GM19395 (cell line): Measurements from ENCODE around the gene UGT1A6.

Experiments
- ATAC-seq: cut with Tn5 transposase; IDR thresholded peaks from one replicate; pipeline ENCODE4 v1.9.1; 2021; ENCODE audit warnings: mild to moderate bottlenecking, moderate library complexity; ENCODE audit not compliant: unreplicated experiment

Gene UGT1A6

DNA sequence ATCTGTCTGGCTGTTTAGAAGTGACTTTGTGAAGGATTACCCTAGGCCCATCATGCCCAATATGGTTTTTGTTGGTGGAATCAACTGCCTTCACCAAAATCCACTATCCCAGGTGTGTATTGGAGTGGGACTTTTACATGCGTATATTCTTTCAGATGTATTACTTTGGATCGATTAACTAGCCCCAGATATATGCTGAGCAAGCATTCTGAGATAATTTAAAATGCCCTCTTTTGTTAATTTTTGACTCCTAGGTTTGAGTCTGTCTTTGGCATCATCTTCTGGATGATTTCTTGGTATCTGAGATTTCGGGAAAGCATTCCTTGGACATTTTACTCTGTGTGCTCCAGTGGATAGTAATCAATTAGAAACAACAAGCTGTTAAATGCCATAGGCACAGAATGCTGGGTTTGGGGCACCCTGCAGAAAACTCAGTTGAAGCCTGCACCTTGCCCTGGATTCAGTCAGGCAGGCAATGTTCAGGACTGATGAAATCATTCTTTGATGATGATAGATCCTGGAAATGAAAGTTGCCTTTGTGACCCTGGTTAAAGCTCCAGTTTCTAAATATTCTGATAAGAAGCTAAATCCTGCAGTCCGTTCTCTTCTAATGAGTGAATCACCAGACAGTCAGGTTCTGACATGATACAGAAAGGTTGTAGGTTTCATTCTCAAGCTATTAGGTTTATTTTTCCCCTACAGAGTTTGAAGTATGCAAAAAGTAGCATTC lies 68.5 kb downstream of the UGT1A6 start:
- ATAC-seq = no peak

DNA sequence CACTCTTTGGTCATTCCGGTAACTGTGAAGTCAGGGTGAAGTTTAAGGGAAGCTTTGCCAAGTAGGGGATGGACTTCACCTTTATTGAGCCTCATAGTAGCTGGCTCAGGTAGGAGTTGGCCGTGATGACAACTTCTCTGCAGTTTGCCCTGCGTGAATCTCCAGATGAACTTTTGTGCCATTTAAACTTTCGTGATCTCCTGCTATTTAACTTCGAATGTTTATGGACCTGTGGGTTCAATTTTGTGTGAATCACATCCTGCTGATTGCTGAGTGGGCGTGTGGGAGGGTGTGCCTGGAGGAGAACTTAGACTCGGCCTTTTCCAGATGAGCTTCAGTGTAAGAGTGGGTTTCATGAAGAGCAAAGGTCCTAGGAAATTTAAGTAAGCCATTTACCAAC lies 71.6 kb downstream of the UGT1A6 start:
- no peak for ATAC-seq

DNA sequence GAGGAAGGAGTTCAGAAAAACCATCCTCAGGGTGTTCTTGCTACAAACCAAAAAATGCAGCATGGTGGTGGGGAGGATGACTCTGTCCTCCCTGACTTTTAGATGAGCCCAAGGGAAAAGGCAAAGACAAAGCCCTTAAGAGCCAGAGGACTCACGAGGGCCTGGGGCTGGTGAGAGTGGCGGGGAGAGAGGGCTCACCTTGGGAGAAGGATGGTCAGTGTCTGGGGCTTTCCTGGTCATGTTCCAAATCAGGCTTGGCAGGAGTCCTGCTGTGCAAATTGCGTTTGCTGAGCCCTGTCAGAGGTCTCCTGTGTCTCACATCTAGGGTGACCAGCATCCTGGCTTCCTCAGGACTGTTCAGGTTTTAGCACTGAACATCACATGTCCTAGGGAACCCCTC lies 72.1 kb downstream of the UGT1A6 start:
- no peak for ATAC-seq

DNA sequence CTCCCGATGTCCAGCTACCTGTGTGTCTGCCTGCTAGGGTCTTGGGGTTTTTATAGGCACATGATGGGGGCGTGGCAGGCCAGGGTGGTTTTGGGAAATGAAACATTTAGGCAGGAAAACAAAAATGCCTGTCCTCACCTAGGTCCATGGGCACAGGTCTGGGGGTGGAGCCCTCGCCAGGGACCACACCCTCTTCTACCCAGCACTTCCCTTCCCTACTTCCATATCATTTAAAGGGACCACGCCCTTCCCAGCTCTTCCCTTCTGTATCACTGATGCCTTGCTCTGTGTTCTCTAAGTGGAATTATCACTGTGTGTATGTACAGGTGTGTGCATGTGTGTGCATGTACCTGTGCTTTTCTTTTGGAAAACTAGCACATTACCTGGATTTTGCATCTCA lies 73.7 kb downstream of the UGT1A6 start:
- no peak for ATAC-seq

DNA sequence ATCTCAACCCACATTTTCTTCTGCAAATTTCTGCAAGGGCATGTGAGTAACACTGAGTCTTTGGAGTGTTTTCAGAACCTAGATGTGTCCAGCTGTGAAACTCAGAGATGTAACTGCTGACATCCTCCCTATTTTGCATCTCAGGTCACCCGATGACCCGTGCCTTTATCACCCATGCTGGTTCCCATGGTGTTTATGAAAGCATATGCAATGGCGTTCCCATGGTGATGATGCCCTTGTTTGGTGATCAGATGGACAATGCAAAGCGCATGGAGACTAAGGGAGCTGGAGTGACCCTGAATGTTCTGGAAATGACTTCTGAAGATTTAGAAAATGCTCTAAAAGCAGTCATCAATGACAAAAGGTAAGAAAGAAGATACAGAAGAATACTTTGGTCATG lies 75.4 kb downstream of the UGT1A6 start:
- ATAC-seq = no peak

DNA sequence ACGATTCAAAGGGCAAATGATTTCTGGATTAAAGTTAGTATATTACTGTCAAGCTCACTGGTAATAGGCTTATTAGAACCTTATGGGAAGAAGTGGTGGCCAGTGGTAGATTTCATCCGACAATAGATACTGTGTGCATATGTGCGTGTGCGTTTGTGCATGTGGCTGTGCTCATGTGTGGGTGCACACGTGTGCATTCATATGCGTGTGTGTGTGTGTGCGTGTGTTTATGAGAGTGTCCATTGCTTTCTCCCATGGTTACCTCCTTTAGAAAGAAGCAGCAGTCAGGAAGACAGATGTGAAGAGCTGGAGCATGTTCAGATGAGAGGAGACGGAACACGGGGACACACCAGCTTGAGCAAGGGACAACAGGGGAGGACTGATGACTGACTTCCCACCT lies 76.6 kb downstream of the UGT1A6 start:
- no peak for ATAC-seq

DNA sequence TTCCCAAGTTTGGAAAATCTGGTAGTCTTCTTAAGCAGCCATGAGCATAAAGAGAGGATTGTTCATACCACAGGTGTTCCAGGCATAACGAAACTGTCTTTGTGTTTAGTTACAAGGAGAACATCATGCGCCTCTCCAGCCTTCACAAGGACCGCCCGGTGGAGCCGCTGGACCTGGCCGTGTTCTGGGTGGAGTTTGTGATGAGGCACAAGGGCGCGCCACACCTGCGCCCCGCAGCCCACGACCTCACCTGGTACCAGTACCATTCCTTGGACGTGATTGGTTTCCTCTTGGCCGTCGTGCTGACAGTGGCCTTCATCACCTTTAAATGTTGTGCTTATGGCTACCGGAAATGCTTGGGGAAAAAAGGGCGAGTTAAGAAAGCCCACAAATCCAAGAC lies 79.5 kb downstream of the UGT1A6 start:
- ATAC-seq = no peak

DNA sequence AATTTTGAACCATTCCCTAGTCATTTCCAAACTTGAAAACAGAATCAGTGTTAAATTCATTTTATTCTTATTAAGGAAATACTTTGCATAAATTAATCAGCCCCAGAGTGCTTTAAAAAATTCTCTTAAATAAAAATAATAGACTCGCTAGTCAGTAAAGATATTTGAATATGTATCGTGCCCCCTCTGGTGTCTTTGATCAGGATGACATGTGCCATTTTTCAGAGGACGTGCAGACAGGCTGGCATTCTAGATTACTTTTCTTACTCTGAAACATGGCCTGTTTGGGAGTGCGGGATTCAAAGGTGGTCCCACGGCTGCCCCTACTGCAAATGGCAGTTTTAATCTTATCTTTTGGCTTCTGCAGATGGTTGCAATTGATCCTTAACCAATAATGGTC lies 79.9 kb downstream of the UGT1A6 start:
- no peak for ATAC-seq

DNA sequence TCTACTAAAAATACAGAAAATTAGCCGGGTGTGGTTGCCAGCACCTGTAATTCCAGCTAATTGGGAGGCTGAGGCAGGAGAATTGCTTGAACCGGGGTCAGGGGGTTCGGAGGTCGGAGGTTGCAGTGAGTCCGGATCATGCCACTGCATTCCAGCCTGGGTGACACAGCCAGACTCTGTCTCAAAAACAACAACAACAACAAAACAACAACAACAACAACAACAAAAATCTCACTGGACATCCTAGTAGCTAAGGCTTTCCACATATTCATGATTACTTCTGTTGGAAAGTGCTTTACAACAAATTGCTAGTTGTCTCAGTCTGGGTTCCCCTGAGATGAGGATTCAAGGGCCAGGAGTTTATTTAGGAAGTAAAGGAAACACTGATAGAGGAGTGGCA lies 81.2 kb downstream of the UGT1A6 start:
- no peak for ATAC-seq

DNA sequence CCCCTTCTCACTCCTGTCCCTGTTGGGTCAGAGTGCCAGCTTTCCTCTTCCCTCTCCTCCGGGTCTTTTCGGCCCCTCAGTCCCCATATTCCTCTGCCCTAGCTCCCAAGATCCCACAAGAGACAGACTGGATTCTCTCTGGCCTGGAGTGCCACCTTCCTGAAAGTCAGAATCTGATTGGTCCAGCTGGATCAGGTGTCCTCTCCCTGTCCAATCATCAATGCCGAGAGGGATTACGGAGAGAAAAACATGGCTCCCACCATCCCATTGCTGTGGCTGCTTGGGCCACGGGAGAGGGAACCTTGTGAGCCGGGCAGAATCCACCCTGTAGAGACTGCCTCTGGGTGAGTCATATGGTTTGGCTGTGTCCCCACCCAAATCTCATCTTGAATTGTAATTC lies 82.7 kb downstream of the UGT1A6 start:
- ATAC-seq = no peak

DNA sequence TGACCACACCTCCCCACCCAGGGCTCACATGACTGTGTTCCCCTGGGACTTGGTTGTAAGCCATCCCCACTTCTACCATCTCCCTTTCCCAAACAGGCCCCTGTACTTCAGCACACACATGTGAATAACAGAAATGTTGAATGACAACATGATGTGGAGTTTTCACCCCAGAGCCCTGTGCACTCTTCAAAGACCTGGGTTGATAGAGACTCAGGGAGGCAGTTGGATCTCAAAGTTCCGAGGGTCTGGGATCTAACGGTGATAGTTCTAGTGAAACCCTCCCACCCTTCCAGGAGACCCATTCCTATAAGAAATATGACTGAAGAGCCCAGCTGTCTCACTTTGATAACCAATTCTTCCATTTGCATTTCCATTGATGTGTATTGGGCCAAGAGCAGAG lies 85.3 kb downstream of the UGT1A6 start, which contains the start of gene MROH2A:
TSS of gene MROH2A (plus strand) at position 301 of the 400 bp plus-strand sequence. CDS start 1,029 bp downstream, outside the sequence.
- ATAC-seq = no peak

DNA sequence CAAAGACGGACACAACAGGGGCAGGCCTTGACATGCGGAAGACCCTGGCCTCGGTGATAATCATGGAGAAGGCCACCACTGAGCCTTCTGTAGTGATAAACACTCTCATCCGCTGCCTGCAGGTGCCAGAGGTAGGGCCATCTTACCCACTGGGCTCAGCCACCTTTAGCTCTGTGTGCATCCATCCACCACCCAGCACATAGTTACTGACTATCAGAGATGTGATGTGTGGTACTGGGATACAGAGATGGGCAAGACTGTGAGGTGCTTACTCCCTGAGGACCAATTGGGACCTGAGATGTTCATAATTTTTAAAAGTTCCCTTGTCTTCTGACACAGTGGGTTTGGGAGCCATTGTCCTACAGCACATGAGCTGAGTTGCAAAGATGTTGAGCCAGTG lies 87.0 kb downstream of the UGT1A6 start:
- ATAC-seq = no peak

DNA sequence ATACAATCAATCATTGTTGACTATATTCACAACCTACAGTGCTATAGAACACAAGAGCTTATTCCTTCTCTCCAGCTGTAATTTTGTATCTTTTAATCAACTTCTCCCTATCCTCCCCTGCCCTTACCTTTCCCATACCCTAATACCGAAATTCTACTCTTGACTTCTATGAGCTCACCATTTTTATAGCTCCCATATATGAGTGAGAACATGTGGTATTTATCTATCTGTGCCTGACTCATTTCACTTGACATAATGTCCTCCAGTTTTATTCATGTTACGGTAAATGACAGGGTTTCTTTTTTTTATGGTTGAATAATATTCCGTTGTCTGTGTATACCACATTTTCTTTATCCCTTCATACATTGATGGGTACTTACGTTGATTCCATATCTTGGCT lies 88.1 kb downstream of the UGT1A6 start:
- ATAC-seq = no peak

DNA sequence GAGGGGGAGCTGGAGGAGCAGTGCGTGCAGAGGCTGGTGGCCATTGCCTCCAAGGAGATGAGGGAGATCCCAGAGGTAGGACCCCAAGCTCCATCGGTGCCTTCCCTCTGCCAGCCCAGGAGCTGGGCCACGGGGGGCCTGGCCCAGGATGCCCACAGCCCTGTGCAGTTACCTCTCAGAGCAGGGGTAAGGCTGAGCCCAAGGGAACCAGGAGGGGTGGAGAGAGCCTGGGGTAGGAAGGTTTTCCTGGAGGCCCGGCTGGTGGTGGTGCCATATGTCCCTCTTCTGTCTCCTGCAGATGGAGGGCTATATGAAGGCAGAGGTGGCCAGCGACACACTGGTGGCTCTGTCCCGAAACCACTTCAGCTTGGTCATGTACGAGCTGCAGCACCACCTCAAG lies 96.9 kb downstream of the UGT1A6 start:
- ATAC-seq = no peak

DNA sequence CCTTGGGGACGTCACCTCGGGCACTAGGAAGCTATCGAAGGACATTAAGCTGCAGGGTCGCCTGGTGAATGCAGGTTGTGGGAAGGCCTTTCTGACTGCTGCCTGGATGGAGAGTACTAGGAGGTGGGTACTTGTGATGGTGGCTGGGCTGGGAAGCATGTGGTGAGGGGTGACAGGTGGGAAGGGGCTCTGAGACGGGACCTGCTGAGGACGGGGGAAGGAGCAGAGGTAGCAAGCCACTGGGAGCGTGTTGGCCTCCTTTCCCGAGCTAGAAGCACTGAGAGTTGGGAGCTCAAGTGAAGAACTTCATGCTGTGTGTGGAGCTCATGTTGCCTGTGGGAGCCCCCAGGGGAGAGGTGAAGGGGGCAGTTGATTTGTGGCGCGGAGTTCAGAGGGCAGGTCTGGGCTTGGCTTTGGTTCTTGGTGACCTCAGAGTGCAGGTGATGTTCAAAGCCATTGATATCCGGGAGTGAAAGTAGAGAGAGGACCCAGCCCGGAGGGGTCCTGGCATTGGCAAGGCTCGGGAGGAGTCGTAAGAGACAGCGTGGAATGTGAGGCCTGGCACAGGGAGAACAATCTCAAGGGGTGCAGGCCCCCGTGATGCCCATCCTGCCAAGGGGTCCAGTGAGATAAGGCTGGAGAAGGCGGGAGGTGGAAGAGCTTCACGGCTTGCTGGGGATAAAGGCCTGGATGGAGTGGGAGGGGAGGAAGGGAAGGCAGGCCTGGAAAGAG lies 98.6 kb downstream of the UGT1A6 start:
- ATAC-seq = no peak

DNA sequence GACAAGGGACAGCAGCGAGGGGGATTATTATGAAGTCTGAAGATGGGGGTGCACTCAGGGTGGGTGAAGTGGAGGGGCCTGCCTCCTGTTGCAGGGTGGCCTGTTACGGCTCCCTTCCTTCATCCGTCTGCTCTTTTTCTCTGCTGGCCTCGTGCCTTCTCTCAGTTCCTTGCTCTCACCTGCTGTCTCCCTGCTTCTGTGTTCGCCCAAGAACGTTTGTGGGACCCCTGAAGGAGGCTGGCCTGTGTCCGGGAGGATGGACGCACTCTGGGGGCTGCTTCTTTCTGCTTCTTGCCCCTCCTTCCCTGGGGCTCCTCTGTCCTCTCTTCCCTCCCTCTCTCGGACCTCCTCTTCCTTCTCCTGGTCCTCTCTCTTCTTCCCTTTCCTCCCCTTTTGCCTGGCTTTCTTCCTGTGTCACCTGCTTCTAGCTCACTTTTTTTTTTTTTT lies 99.2 kb downstream of the UGT1A6 start:
- ATAC-seq = no peak

DNA sequence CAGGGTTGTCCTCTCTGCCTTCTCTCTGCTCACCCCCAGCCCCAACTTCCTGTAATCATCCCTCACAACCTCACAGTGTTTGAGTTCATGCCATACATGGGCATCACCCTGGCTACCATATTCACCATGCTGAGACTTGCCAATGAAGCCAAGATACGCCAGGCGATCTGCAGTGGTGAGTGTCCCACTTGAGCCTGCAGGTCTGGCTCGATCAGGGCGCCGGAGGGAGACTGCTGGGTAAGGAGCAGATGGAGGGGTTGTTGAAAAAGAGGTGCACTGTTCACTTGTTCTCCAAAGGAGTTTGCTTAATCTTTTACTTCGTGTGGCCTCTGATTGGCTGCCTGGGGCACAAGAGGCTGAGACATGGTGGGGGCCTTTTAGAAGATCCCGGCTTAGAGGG lies 100.0 kb downstream of the UGT1A6 start:
- no peak for ATAC-seq

DNA sequence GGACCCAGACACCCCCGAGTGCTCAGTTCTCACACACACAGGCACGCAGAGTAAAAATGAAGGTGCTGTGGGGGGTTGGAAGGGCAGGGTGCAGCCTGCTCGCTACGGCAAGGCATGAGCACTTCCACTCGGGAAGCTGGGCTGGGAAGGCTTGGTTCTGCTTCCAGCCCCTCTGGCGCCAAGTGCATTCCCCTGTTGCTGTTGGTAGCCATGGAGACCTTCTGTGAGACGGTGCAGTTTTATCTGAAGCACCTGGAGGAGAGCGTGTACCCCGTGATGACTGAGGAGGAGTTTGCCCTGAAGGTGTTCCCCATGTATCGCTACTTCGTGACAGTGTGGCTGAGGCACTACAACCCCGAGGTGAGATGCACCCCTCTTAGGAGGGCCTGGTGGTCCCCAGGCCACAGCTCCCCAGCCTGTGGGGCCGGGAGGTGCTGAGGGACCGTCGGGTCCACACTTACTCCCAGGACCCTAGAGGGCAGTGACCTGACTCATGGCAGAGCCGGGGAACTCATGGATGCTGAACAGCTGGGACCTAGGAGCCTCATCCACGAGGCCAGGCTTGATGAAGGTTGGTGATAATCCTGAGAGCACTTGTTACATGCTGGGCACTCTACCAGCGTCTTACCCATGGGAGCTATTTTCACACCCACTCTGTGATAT lies 100.9 kb downstream of the UGT1A6 start:
- ATAC-seq = no peak

DNA sequence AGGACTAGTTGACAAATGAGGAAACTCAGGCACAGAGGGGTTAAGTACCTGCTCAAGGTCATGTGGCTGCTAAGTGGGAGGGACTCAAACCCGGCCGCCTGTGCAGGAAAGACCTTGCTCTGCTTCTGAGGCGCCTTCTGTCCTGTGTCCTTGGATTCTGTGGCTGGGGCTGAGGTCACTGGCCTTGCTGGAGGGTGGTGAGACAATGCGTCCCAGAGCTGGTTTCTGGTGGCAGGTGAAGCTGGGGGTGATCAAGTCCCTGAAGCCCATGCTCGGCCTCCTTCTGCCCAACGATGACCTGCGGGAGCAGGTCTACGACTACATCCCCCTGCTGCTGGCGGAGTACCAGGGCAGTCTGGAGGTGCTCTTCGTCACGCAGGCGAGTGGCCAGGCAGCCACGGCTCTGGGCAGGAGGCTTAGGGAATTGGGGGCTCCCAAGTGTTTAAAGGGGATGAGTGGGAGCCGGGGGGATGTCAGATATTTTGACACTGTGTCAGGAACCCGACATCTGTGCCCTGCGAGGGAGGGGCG lies 101.5 kb downstream of the UGT1A6 start:
- ATAC-seq = no peak

DNA sequence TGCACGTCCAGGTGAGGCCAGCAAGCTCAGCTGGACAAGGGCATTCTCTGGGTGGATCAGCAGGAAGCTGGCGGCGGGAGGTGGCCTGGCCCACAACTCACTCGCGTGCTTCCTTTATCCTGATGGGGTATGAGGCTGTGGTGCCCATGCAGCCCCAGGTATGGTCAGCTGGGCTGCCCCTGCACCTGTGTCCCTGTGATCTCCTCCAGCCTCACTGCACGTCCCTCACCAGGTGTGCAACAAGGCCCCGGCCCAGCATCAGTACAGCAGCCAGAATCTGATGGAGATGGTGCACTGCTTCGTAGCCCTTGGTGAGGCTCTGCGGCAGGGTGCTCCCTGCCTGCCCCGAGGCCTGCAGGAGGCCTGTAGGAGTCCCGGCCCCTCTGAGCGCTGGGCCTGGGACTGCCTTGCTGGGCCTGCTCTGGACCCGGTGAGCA lies 103.1 kb downstream of the UGT1A6 start:
- no peak for ATAC-seq

DNA sequence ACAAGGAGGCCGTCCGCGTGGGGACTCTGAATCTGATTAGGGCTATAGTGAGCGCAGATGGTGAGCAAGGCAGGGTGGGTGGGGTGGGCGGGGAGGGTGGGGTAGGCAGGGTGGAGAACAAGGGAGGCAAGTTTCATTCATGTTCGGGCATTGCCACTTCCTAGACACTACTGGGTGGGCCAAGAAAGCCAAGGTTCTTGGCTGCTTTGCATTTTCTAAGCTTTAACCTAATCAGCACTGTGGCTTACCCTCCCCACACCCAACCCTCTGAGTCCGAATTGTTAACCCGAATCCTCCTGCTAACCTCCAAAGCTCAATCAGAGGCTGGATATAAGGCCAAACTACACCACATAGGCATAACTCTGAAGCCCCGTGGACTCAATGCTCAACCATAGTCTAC lies 103.6 kb downstream of the UGT1A6 start:
- ATAC-seq = no peak
